GM12875 (cell line): Measurements from ENCODE around the gene PAXX.

Source experiments
- H3K4me3 ChIP-seq: one replicate; pipeline ENCODE4 v1.5.1; 2011; ENCODE audit warnings: low read depth, low read length, control low read depth
- CTCF ChIP-seq: IDR thresholded peaks from 2 replicates; pipeline ENCODE4 v1.5.1; 2011; ENCODE audit warnings: low read depth, mild to moderate bottlenecking, control low read depth, inconsistent platforms, low read length, moderate library complexity, borderline replicate concordance; ENCODE audit not compliant: insufficient read depth

The PAXX gene

GRCh38 chr9:137034039-137034708 lies 42.0 kb downstream of the PAXX start:
- H3K4me3 ChIP-seq = no peak overlapping the region
- TF ChIP-seq CTCF = no peak

GRCh38 chr9:137034709-137035506 lies 42.7 kb downstream of the PAXX start:
- peak overlapping the region; percentile 16 for H3K4me3 ChIP-seq
- peak; percentile 97 for TF ChIP-seq CTCF

GRCh38 chr9:137035507-137035834 lies 43.2 kb downstream of the PAXX start:
- TF ChIP-seq CTCF = no peak
- H3K4me3 ChIP-seq = no peak overlapping the region

- no peak for TF ChIP-seq CTCF
- no peak overlapping the region for H3K4me3 ChIP-seq
Measured at GRCh38 chr9:137035937-137036336, 43.7 kb downstream of the PAXX start.

- TF ChIP-seq CTCF = no peak
- H3K4me3 ChIP-seq = no peak overlapping the region
Measured at GRCh38 chr9:137037035-137037434, 44.8 kb downstream of the PAXX start.

GRCh38 chr9:137037483-137037882 lies 45.3 kb downstream of the PAXX start:
- no peak for TF ChIP-seq CTCF
- H3K4me3 ChIP-seq = no peak overlapping the region

GRCh38 chr9:137038916-137039315 lies 46.7 kb downstream of the PAXX start:
- TF ChIP-seq CTCF = no peak
- H3K4me3 ChIP-seq = no peak overlapping the region
